GM12891 (cell line): Measurements from ENCODE around the gene MTG1.
"Not testable (repeated sequence)": the region's sequence is repeated elsewhere in the genome, so short reads cannot be mapped to it uniquely, and the experiment has no call there.

ENCODE experiments used
- DNase-seq: peaks from one replicate; pipeline ENCODE4 v3.0.0; 2011; ENCODE audit warnings: low spot score; ENCODE audit not compliant: insufficient read length
- FAIRE-seq: peaks from 2 replicates; lab custom pipeline; 2011; peaks lifted over from hg19 to GRCh38; lab: Jason Lieb, UNC
- PAX5 ChIP-seq: IDR thresholded peaks from 2 replicates; pipeline ENCODE4 v1.6.1; 2011; ENCODE audit warnings: low read length, moderate library complexity, mild to moderate bottlenecking; ENCODE audit not compliant: insufficient read depth, severe bottlenecking
- POLR2A ChIP-seq: IDR thresholded peaks from 2 replicates; pipeline ENCODE4 v1.6.1; 2011; ENCODE audit warnings: low read depth, low read length, control low read depth
- POLR2AphosphoS5 ChIP-seq: IDR thresholded peaks from 2 replicates; pipeline ENCODE4 v1.6.1; 2011; ENCODE audit warnings: low read depth, low read length, control low read depth
- POU2F2 ChIP-seq: IDR thresholded peaks from 2 replicates; pipeline ENCODE4 v1.6.1; 2011; ENCODE audit warnings: low read depth, mild to moderate bottlenecking, control low read depth, low read length, moderate library complexity
- SPI1 ChIP-seq: IDR thresholded peaks from 2 replicates; pipeline ENCODE4 v1.6.1; 2011; ENCODE audit warnings: low read depth, low read length, control low read depth
- TAF1 ChIP-seq: IDR thresholded peaks from 2 replicates; pipeline ENCODE4 v1.6.1; 2011; ENCODE audit warnings: low read depth, low read length, control low read depth

Gene MTG1

GRCh38 chr10:133365461-133366129 is 28.4 kb upstream of the MTG1 start:
- FAIRE-seq (no peak), DNase-seq (no peak)
- no peak for TF ChIP-seq POU2F2

DNA sequence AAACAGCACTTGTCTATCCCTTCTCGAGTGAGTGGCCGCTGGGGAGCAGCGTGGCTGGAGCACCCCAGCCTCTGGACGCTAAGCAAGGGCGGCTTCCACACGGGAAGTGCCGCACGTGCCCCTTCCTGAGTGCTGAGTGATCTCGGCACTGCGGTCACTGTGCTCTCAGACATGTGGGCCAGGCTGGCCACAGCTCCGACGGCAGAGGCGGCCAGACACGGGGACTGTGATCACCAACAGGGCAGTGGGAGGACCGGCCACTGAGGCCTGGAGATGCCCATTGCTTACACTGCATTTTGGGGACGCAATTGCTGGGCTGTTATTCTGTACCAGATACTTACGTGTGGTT is 27.9 kb upstream of the MTG1 start:
- DNase-seq (no peak), FAIRE-seq (no peak)
- TF ChIP-seq SPI1 (no peak), TAF1 (no peak), POLR2AphosphoS5 (no peak), POLR2A (no peak), POU2F2 (no peak), PAX5 (no peak)

GRCh38 chr10:133366751-133367150 is 27.2 kb upstream of the MTG1 start:
- DNase-seq = no peak

GRCh38 chr10:133367461-133367860 is 26.5 kb upstream of the MTG1 start:
- not testable (repeated sequence) for DNase-seq, FAIRE-seq

More at GRCh38 chr10:133366751-133367150, 27.2 kb upstream of the MTG1 start:
- TF ChIP-seq POLR2AphosphoS5 (no peak), TAF1 (no peak), SPI1 (no peak), POU2F2 (no peak), PAX5 (no peak), POLR2A (no peak)
- FAIRE-seq = no peak

DNA sequence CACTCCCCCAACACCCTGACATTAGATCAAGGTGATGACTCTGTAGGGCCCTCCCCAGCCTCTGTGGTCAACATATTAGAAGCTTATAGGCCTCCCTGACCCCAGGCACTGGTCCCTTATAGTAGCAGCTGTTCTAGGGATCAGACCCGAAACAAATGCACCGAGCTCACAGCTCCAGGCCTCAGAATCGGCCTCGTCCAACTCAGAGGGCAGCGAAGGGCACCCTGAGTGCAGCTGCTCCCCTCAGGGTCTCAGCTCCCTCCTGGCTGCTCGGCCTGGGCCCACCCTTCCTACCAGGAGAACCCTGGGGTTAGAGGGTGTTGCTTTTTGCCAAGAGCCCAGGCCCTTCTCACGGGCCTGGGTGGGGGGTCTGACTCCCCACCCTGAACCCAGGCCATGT is 25.8 kb upstream of the MTG1 start:
- no peak for TF ChIP-seq SPI1
- DNase-seq (no peak), FAIRE-seq (no peak)

- FAIRE-seq = no peak
- no peak for DNase-seq
- TF ChIP-seq POLR2AphosphoS5 = no peak
- no peak for TF ChIP-seq PAX5
- TF ChIP-seq POU2F2 = no peak
- TF ChIP-seq TAF1 = no peak
- TF ChIP-seq POLR2A = no peak
- no peak for TF ChIP-seq SPI1
These were observed 23.7 kb upstream of the MTG1 start for GRCh38 chr10:133370030-133370786.

DNA sequence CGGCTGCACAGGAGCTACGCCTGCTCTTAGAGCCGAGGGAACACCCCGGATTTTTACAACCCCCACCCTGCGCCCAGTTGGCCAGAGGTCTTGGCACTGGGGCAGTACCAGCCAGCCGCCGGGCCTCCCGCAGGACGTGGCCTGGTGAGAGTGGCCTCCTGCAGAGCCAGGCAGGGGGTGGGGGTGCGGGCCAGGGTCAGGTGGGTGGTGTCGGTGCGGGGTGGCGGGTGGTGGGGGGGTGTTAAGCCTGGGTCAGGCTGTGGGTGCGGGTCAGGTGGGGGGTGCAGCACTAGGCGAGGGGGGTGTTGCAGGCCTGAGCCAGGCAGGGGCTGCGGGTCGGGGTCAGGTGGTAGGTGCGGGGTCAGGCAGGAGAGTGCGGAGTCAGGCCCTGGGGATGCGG is 21.4 kb upstream of the MTG1 start:
- no peak for DNase-seq
- no peak for FAIRE-seq
- TF ChIP-seq PAX5 = no peak
- TF ChIP-seq POU2F2 = no peak
- no peak for TF ChIP-seq TAF1
- no peak for TF ChIP-seq SPI1
- TF ChIP-seq POLR2AphosphoS5 = no peak
- TF ChIP-seq POLR2A = no peak

- FAIRE-seq = peak; percentile 99
- DNase-seq = peak; percentile 100
- TF ChIP-seq POLR2A (peak; percentile 83), TAF1 (peak; percentile 61; the same call in 1 of the 2 replicates), PAX5 (no peak), SPI1 (no peak), POU2F2 (peak; percentile 31; the same call in 1 of the 2 replicates), POLR2AphosphoS5 (peak; percentile 82)
These were observed 20.5 kb upstream of the MTG1 start, which contains the start of gene ECHS1 for GRCh38 chr10:133373174-133374090. ECHS1 (minus strand) TSS chr10:133373354; CDS start chr10:133373333, 21 bp downstream.

- no peak for TF ChIP-seq TAF1
- TF ChIP-seq POU2F2 = no peak
- TF ChIP-seq POLR2AphosphoS5 = no peak
- FAIRE-seq = no peak
These were observed 18.4 kb upstream of the MTG1 start for GRCh38 chr10:133375357-133376115.

DNA sequence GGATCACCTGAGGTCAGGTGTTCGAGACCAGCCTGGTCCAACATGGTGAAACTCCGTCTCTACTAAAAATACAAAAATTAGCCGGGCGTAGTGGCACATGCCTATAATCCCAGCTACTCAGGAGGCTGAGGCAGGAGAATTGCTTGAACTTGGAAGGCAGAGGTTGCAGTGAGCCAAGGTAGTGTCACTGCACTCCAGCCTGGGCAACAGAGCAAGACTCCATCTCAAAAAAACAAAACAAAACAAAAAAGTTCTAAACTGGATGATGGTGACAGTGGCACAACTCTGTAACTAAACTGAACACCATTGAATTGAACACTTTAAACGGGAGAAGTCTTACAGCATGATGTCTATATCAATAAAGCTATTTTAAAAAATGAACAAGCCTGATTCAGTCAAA is 17.8 kb upstream of the MTG1 start:
- not testable (repeated sequence) for FAIRE-seq, DNase-seq

More at GRCh38 chr10:133375357-133376115, 18.4 kb upstream of the MTG1 start:
- DNase-seq = no peak
